Right lobe of liver (tissue), 4 donors: ENCODE measurements around the gene TRIM2.

Experiments
- POLR2A ChIP-seq: fragments of 450-650 bp; IDR thresholded peaks from one replicate; pipeline ENCODE4 v1.6.1; 2017; ENCODE audit warnings: antibody characterized with exemption, mild to moderate bottlenecking
- TF ChIP-seq, protein P1 (sequence below), 4 donors: fragments of 200-600 bp in 3 of 4; fragments of 450-650 bp in 1 of 4; IDR thresholded peaks; one replicate each; pipeline versions ENCODE4 v1.5.1 to v1.8.0; 2016 to 2022; ENCODE audit warnings: antibody characterized with exemption in 4 of 4, mild to moderate bottlenecking in 2 of 4
- donor health status: DM: no; HTN: no; CAD: no.
- donor health status: DM: no; HTN: no; CAD: no.
- donor health status: DM: no; HTN: yes; CAD: no.

DNA sequence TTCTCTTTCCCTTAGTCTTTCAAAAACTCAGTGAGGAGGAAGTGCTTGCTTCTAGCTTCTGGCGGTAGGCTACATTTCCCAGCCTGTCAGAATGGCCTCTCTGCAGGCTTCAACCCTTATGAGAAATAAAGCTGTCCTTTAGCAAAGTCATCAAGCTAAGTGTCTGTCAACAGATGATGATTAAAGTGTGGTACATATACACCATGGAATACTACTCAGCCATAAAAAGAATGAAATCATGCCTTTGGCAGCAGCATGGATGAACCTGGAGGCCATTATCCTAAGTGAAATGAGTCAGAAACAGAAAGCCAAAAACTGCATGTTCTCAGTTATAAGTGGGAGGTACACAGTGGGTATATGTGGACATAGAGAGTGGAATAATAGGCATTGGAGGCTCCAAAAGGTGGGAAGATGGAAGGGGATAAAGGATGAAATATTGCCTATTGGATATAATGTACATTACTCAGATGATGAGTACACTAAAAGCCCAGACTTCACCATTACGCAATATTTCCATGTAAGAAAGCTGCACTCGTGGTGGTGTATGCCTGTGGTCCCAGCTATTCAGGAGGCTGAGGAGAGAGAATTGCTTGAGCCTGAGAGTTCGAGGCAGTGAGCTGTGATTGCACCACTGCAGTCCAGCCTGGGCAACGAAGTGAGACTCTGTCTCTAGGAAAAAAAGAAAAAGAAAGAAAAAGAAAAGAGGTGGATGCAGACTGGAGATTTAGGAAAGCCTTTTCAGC lies 7.9 kb downstream of the TRIM2 start:
- TF ChIP-seq, protein P1, sequence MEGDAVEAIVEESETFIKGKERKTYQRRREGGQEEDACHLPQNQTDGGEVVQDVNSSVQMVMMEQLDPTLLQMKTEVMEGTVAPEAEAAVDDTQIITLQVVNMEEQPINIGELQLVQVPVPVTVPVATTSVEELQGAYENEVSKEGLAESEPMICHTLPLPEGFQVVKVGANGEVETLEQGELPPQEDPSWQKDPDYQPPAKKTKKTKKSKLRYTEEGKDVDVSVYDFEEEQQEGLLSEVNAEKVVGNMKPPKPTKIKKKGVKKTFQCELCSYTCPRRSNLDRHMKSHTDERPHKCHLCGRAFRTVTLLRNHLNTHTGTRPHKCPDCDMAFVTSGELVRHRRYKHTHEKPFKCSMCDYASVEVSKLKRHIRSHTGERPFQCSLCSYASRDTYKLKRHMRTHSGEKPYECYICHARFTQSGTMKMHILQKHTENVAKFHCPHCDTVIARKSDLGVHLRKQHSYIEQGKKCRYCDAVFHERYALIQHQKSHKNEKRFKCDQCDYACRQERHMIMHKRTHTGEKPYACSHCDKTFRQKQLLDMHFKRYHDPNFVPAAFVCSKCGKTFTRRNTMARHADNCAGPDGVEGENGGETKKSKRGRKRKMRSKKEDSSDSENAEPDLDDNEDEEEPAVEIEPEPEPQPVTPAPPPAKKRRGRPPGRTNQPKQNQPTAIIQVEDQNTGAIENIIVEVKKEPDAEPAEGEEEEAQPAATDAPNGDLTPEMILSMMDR (IDR thresholded peaks at IDR 0.05), result no peak
- no peak for TF ChIP-seq POLR2A
